GM19328 (cell line): ENCODE results near the gene PLEKHA6.

Experiments
- ATAC-seq: cut with Tn5 transposase; IDR thresholded peaks from one replicate; pipeline ENCODE4 v1.9.1; 2021; ENCODE audit warnings: mild to moderate bottlenecking, moderate library complexity; ENCODE audit not compliant: unreplicated experiment

Gene PLEKHA6

DNA sequence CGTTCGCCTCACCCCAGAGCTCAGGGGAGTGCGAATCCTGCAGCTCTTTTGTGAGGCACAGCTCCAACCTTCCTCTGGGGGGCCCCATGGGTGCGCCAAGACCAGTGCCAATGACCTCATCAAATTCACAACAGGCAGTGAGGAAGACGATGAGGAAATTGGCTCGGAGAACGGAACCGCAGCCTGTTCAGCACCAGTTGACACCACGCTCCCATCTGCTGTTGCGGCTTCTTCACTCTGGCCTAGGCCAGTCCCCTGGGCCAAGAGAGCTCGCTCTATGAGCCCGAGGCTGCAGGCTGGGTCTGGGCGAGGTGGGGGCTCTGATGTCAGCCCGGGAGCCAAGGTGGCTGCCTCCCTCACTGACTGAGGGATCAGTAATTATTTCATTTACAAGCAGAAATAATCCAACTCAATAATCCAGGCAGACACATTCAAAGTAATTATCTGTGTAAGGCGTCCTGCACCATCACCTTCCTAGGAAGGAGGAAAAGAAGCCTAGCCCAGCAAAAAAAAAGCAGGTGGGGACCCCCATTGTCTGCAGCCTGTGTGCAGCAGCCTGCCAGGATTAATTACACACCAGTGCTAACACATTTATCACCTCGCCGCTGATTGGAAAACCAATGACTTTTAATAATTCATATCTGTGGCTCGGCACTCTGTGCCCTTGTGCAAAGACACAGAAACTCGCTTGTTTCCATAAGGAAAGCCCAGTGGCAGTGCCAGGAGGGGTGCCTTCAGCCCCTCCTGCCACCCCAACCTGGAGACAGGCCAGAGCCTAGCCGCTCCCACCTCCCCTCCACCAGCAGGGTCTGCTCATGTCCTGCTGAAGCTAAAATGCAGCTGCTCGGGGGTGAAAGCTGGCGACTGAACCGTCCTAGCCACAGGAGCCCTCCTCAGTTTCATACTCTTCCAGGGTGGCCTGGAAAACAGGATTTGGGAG lies 1.9 kb downstream of the PLEKHA6 start:
- ATAC-seq: no peak

DNA sequence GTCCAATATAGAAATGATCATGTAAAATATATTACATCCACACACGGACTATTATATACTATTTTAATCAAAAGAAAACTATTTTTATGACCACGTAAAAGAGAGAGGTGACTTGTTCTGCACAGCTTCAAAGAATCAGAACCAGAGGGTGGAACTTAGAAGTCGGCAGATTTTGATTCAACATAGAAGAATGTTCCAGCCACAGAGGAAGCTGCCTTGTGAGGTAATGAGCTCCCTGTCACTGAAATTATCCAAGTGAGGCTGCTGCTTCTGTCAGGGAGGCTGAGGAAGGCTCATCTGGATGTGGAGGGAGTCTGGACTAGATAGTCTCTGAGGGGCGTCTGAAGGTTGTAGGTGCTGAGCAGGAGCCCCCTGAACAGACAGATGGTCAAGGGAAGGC lies 2.7 kb downstream of the PLEKHA6 start:
- no peak for ATAC-seq

DNA sequence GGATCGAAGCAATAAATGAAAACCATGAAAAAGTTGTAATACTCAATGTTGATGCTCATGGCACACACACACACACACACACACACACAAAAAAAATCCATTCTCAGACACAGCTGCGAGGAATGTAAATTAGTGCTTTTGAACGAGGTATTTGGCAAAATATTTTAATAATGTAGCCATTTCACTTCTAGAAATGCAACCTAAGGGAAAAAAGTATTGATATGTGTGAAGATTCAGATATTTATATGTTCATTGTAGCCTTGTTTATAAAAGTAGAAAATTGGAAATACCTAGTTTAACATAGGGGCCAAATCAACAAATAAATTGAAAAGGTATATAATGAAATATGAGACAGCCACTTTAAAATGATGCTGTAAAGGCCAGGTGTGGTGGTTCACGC lies 3.8 kb downstream of the PLEKHA6 start:
- ATAC-seq: no peak

DNA sequence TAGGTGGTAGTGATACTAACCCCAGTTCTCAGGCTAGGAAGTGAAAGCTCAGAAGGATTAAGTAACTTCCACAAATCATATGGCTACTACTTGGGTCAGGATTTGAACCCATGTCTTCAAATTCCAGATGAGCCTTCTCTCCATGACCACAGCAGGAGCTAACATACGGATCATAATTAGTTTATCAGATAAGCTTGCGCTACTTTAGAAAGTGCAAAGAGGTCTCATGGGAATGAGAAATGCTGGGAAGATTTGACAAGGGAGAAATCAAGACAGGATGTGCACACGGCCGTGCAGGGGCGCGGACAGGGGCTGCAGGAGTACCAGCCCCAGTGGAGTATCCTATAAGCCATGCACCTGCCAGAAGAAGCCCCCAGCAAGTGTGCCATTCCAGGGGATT lies 5.2 kb downstream of the PLEKHA6 start:
- no peak for ATAC-seq

DNA sequence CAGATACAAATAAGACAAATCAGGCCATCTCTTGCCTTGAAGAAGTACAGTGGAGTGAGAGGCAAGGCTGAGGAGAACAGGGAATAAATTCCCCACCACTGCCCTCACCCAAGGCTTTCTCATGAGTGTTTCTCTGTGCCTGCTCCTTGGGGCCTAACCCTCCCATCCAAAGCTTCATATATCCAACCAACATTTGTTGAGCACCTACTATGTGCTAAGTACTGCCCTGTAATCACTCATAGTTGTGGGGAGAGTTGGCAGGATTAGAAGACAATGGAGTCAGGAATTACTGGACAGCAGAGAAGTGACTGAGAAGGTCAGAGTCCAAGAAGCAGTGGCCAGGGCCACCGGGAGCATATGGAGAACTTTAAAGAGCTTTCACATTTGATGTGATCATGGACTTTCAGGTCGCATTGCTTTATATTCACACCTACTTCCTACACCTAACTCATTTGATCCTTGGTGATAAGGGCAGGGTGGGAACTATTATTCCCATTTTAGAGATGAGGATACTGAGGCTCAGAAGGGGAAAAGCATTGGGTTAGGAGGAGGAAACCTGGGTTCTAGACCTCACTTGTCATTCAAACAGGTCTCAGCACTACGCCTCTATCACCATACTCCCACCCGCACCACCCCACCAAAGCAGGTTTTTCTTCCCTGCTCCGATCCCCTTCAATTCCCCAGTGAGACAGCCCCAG lies 6.4 kb downstream of the PLEKHA6 start:
- no peak for ATAC-seq

DNA sequence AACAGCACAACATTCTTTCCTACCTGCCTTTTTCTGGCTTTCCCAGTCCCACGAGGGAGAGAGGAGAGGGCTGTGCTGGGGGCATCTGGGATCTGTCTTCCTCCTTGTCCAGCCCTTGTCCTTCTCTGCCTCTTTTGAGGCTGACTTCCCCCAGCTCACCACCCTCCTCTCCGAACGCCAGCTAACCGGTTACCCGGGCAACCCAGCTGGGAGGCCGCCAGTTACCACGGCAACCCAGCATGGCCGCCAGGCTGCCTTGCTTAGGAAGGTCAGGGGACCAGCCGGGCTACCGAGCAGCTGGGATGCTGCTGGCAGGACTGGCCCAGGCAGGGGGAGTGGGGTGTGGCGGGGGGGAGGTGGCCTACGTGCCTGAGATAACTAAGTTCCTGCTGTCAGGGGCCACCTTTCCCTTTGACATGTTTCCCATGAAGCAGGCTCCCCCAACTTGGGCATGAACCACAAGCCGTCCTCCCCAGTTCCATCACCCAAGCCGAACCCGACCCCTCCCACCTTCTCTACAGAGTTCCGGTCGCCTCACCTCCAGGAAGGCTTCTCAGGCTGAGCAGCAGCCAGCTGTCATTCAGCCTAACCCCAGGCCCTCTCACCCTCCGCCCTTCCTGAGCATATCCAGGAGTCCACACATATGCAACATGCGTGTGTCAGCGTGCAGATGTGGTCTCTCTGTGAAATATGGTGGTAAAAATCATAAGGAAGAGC lies 8.7 kb downstream of the PLEKHA6 start:
- no peak for ATAC-seq

DNA sequence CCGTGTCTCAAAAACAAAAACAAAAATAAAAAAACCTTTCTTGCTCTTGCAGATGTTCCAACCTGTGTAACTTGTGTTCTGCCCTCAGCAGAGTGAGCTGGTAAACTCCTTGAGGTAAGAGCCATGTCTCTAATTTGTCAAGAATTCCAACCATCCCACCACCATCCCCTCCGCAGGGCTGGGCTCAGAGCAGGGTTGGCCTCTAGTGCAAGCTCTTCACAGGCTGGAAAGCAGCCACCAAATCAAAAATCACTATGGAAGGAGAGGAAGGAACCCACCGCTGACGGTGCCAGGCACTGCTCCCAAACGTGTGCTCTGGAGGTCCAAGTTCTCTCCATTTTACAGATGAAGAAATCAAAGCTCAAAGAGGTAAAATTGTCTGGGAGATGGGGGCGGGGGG lies 9.4 kb downstream of the PLEKHA6 start:
- ATAC-seq: no peak

DNA sequence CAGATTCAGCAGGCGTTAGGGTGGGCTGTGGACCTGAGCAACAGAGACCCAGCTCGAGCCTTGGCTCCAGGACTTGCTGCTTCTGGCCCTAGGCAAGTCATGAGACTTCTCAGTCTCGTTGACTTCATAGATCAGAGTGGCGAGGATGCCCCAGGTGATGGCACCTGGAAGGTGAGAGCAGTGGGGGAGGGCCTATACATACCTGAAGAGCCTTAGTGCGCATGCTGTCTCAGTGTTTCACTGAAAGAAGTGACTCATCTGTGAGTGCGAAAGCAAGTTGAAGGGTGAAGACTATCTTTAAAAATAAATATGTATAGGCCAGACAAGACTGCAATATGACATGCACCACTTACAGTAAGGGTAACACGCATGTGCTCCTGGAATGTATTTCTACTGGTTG lies 10.1 kb downstream of the PLEKHA6 start:
- no peak for ATAC-seq

DNA sequence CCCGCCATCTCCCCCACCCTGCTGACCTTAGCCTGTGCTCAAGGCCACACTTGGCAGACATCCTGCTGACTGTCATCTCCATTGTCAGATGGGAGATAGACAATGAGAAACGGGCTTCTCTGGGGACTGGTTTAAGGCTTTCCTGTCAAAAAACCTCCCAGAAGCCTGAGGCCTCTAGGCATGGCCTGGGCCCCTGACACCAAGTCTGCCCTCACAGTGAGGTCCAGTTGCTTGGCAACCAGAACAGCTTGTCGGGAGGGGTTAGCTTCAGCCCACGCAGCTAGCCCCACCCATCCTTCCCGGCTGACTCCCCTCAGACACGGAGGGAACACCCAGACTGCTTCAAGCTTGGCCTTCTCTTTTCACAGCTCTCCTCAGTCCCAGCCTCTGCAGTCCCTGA lies 11.0 kb downstream of the PLEKHA6 start:
- ATAC-seq: no peak

DNA sequence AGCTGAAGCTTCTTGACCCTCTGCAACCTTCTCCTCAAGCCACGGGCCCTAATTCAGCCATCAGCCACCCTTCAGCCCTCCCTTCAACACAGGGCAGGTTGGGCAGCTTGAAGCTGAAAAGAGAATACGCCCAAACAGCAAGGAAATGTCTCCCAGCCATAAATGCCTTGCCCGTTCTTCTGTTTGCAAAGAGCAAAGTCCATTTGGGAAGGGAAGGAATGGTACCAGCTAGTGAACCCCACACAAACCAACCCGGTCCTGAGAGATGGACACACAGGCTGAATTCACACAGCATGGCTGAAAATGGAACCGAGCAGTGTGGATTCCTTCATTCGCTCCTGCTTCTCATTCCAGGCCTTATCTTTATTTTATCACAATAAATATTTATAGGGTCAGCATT lies 11.5 kb downstream of the PLEKHA6 start:
- no peak for ATAC-seq

DNA sequence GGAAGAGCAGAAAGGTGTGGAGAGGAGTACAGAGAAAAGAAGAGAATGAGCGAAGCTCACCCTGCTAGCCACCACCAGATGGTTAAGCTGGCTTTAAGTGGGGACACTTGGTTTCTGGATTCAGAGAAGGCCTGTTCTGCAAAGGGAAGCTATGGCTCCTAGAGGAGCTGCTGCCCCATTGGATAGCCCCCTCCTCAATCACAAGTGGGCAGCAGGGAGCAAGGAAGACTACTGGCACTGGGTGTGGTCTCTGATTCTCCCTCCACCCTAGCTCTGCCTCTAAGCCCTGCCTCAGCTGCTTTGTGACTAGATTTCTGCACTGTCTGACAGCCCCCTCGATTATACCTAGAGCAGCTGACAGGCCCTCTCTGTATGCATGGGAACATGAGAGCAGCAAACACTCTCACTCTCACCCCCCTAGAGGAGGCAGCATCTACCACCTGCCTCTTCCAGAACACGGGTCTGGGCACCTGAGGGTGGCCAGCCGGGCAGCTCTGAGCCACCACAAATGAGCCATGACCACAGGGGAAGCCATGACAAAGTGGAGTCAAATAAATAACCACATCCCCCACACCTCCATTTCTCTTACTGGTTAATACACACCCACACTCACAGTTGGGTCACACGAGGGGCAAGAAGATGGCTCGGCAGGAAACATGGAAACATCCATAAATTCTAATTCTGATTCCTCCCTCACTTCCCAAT lies 13.6 kb downstream of the PLEKHA6 start:
- ATAC-seq: no peak

DNA sequence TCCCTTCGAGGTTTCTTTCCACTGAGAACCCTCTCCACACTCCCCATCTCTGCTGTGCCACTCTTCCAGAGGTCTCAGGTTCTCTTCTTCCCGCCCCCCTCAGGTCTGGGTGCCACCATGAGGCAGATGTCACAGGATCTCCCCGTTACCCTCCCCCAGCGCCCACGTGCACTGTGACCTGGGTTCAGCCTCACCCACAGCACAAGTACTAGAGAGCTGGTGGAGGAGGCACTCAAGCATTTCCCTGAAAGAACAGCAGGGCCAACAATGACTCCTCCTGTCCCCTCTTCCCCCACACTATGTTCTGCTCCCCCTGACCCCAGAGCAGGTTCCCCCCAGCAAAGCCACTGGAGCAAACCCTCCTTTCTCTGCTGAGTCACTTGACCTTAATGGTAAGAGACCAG lies 14.3 kb downstream of the PLEKHA6 start:
- ATAC-seq: no peak

DNA sequence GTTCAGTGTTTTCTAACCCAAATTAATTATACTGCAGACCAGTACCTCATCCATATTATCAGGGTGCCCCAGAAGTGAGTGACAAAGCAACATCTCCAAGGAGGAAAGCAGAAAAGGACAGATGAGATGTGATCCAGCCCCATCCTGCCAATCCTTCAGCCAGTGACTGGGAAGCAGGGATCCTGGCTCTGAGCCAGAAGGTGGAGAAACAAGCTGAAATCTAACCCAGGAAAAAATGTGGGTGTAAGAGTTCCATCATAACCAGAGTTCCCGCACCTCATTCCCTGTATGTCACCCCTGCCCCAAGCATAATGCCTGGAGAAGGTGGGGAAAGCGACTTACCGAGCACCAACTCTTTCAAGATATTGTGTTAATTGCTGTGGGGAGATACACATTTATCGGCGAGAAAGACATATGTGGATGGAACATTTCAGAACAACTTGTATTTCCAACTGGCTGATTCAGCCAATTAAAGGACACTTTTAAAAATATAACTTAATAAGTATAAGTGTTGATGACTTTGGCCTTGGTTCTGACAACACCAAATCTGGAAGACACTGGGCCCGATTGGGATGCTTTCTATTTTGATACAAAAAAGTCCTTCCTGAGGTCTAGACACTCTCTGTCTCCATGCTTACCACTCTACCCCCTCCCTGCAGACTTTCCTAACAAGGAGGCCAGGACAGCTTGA lies 14.9 kb downstream of the PLEKHA6 start:
- ATAC-seq: no peak

DNA sequence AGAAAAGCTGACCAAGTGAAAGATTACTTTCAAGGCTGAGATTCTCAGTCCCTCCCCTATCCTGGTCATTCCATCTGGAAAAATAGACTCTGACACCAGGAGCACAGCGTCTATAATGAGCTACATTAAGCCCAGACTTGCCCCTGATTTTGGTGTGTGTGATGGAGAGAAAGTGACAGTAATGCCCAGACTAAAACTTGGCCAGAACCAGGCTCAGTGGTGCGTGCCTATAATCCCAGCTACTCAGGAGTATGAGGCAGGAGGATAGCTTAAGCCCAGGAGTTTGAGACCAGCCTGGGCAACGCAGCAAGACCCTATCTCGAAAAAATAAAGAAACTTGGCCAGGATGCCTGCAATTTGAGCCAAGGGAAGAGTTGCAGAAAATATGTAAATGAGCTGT lies 15.9 kb downstream of the PLEKHA6 start:
- no peak for ATAC-seq

DNA sequence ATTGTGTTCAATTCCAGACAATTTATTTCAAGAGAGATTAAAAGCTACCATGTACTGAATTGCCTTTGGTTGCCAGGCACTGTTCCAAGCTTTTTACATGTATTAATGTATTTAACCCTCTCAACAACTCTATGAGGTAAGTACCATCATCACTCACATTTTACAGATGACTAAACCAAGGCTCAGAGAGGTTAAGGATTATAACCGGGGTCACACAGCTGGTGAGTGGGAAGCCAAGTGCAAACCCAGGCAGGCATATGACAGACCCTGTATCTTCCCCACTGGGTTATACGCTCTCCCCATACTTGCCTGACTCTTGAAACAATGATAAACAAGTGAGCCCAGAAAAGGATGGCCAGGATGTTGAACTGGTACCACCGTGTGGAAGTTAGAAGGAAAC lies 16.5 kb downstream of the PLEKHA6 start:
- no peak for ATAC-seq

DNA sequence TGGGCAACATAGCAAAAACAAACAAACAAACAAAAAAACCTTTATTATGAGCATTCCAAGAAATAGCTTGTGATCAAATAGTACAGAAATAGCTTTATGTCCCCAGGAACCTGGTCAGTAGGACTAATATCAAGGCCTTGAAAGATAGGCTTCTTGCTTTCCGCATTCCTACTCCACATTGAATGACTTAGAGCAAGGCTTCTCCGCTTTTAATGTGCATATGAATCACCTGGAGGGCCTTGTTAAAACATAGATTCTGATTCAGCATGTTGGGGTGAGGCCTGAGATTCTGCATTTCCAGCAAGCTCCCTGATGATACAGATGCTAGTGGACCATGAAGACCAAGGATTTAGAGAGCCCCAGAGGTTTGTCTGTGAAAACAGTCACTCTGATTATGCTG lies 17.4 kb downstream of the PLEKHA6 start:
- no peak for ATAC-seq

DNA sequence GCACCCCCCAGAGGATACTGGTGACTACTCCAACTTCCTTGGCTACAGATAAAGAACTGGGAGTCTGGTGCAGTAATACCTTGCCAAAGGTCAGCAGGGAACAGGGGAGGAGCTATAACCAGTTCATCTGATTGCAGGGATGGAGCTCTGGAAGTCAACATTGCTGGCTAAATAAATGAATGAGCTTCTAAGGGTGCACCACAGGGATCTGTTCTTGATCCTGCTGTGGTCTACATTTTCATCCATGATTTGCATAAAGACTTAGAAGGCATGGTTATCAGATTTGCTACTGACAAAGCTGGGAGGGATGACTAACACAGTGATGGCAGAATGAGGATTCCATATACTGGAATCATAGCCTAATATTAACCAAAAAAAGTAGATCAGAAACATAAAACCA lies 18.3 kb downstream of the PLEKHA6 start:
- no peak for ATAC-seq

DNA sequence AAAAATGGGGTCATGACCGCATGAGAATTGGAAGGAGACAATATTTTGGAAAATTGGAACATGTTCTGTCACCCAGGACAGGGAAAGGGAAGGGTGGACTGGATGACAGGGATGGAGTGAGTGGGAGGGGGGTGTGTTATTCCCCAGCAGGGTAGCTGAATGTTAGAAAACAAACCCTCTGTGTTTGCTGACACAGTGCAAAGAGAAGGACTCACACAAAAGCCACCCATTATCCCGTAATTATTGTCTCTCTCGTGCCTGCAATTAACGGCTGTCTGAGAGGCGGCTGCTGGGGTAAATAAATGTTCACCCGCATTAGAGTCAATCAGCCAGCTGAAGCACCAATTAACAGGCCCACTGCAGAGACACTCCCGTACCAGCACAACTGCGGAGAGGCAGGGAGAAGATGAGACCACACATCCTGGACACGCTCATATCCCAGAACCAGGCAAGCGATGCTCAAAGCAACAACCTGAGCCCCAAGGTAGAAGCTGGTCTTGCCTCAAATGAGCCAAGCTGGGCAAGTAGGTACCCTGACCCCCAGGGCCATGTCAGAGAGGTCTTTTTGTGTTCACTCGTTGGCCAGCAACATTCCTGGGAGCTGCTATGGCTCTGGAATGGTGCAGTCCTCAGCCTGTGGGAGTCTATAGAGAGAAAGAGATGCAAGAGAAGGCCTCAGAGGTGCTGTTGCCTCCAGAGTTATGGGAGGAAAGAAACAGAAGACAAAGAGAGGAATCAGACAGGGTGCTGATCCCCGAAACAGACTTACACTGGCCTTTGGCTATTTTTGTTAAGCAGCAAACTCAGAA lies 19.4 kb downstream of the PLEKHA6 start:
- no peak for ATAC-seq

DNA sequence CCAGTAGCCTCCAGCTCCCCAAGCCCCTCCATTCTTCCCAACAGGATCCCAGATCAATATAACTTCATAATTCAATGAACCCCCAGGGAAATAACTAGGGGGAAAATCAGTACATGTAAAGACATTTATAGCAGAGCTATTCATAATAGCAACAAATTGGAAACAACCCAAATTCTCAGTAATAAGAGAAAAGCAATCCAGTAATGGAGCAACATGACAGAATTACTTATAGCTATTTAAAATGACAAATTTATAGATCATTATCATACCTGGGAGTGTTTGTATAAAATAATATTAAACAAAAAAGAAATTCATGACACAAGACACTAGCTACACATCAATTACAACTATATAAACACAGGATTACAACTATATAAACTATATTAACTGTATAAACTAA lies 20.2 kb downstream of the PLEKHA6 start:
- no peak for ATAC-seq

DNA sequence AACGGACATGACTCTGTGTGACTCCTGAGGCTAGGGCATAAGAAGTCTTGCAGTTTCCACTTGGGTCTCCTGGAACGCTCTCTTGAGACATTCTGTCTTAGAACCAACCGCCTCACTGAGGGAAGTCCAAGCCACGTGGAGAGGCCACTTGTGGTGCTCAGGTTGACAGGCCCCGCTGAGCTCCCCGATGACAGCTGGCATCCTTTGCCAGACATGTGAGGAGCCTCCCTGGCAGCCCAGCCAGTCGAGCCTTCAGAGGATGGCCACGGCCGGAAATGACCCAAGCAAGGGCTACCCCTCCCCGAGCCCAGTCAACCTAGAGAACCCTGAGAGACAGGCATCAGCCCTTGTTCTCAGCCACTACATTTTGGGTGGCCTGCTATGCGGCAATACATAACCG lies 20.7 kb downstream of the PLEKHA6 start:
- ATAC-seq: no peak
